A549 (cell line): ENCODE data around the gene SNTG2.

Experiments
- CTCF ChIP-seq: fragments of >200 bp; sonication (Bioruptor Twin); formaldehyde crosslinking; IDR thresholded peaks from 3 replicates; pipeline ENCODE4 v1.5.1; 2016
- MYC ChIP-seq: IDR thresholded peaks from 2 replicates; pipeline ENCODE4 v1.6.1; 2012; ENCODE audit warnings: mild to moderate bottlenecking, inconsistent platforms, low read length, improper control_type of control experiment, borderline replicate concordance
- RAD21 ChIP-seq, 2 experiments: fragments of >200 bp in 1 of 2; sonication (Bioruptor Twin) in 1 of 2; formaldehyde crosslinking in 1 of 2; IDR thresholded peaks in 1 of 2; conservative IDR thresholded peaks in 1 of 2; 2 replicates in 1 of 2; 3 replicates in 1 of 2; pipeline ENCODE4 v1.6.1; 2012 to 2018; ENCODE audit warnings: inconsistent platforms in 1 of 2
- USF2 ChIP-seq: fragments of 450-650 bp; IDR thresholded peaks from 2 replicates; pipeline ENCODE4 v1.6.1; 2014; ENCODE audit warnings: antibody characterized with exemption

GRCh38 chr2:1150724-1151511, 200.3 kb downstream of the SNTG2 start:
- TF ChIP-seq CTCF (no peak), MYC (no peak), USF2 (no peak), RAD21 (conservative IDR thresholded peaks at IDR 0.05 in 1 of 2, IDR thresholded peaks at IDR 0.05 in 1 of 2) (no peak)
